HG03135 (cell line): ENCODE results near the gene CDCA4.

ENCODE experiments used
- ATAC-seq: cut with Tn5 transposase; IDR thresholded peaks from one replicate; pipeline ENCODE4 v1.9.1; 2021; ENCODE audit warnings: mild to moderate bottlenecking, moderate library complexity; ENCODE audit not compliant: unreplicated experiment

Gene CDCA4

DNA sequence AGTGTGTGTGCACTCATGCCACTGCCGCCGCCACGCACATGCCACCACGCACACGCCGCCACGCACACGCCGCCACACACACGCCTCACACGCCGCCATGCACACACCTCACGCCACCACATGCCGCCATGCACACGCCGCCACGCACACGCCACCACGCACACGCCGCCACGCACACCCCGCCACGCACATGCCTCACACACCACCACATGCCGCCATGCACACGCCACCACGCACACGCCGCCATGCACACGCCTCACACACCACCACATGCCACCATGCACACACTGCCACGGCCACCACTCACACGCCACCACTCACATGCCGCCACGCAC lies 29.0 kb downstream of the CDCA4 start:
- ATAC-seq, result no peak

DNA sequence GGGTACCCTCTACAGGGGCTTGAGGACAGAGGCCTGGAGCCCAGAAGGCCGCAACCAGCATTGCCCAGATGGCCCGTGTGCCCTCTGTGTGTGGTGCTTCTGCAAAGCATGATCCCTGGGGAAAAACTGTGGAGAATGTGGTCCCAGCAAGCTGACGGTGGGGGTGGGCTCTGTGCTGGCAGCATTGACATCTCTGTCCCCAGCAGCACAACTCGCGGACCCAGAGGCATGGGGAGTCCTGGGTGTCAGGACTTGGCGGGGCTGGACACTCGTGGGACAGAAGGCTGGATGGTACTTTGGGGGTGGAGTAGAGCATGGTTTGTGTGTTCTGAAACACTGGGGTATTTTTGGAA lies 31.0 kb downstream of the CDCA4 start:
- ATAC-seq, result no peak

DNA sequence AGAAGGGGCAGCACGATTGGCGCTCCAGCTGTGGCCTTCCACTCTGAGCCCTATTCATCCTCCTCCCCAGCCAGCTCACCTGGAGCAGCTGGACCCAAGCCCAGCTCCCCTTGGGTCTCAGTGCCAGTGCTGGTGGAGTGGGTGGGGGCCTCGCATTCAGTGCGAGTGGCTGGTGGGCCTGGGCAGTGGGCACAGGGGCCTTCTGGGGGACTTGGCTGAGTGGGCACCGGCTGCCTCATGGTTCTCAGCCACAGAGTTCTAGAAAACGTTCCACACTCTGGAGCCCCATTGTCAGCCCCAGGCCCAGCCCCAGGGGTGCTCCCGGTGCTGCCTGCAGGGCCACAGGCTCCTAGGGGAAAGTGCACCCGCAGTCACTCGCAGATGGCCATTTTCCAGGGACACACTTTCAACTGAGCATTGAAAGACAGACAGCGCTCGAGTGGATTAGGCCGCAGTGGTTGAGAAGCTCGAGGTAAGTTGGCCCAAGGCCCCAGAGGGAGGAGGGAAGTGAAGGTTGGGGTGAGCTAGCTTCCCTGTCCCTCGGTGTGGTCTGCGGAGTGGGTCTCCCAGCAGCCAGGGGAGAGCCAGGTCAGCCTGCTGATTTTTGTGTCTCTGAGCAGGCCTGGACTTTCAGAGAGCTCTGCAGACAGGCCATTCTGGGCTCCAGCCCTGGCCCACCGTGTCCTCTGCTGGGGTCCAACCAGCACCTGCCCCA lies 31.5 kb downstream of the CDCA4 start:
- ATAC-seq, result no peak

DNA sequence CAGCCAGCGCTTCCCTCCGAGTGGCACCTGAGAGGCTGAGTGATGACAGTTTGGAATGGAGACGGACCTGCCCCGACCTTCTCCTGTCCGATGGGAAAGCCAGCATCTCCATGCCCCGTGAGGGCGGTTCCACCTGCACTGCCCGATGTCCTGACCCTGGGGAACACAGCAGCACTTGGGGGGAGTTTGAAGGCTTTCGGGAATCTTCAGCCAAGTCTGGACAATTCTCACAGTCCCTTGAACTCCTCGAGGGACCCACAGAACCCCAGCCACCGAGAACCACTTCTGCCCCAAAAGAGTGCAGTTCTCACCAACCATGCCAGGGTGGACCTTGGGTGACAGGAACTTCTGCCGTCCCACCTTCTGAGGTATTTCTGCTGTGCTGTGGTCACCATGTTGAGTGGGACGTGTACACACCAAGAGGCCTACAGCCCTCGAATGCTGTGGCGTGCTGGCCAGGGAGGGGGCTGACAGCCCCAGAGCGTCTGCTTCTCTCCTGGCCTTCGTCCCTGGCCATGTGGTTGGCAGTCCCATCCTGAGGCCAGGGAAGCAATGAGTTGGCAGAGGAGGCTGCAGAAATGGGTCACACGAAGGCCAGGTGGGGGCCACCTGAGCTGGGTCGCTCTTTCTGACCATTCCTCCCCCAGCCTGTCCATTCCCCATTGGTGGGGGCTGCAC lies 34.3 kb downstream of the CDCA4 start:
- ATAC-seq, result no peak

DNA sequence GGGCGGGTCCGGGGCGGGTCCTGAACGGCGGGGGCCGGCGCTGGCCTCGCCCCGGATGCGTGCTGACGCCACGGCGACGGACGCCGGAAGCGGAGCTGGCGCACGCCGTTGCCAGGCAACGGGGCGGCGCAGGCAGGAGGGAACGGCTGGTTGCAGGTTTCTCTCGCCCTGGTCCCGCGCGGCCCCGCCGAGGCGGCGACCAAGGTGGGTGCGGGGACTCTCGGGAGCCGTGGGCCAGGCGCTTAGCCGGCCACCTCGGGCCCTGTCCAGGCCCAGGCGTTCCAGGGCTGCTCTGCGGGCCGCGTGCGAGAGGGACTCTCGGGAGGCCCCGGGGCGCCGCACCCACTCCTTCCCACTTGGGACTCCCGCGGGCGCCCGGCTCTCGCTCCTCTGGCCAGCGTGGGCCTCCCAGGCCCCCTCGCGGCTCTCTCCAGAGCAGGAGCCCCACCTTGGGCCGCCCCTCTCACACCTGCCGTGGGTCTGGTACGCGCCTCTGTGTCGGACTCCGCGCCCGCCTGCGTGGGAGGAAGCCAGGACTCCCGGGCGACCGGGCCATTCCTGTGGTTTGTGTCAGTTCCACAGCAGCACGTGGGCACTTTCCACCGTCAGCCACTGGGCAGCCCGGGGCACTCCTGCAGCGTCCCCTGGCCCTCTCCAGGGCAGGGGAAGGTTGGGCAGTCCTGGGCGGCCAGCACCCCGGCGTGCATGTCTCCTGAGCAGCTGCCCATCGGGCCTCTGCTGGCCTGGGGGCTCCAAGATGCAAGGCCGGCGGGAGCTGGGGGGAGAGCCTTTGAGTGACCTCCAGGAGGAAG lies 35.0 kb downstream of the CDCA4 start, which contains the start of gene CLBA1:
Gene CLBA1 (plus strand): TSS at position 114 of the 812 bp plus-strand sequence. CDS start 644 bp downstream, at position 758.
- ATAC-seq, result peak; percentile 88

DNA sequence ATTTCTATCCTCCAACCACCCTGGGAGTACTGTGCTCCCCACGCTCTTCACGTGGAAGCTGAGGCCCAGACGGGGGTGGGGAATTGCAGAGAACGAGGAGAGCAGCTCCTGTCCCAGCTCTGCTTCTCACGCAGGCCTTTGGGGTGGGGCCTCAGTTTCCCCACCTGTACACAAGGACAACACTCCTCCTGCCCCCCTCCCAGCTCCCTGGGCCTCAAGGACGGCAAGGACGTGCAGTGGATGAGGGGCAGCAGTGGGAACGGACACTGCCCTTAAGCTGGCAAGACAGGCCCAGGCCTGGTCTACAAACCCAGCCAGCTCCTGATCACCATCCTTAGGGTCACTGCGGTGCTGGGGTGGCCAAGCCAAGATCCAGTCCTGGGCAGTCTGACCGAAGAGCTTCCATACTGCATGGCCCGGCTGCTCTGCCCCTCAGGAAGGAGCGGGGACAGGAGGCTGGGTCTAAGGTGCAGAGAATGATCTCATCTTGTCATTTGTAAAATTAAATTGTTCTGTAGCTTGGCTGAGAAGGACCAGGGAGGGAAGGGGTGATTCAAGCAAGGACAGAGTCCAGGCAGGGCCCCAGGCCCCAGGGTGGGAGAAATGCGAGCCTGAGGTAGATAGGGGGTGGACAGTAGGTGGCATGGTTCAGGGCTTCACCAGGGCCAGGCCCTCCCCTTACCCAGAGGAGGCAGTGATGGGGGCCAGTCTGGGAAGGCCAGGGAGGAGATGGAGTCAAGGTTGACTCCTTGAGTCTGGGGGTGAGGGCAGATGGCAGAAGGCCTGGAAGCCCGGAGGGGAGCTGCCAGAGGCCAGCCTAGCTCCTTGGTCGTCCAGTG lies 36.6 kb downstream of the CDCA4 start:
- no peak for ATAC-seq

DNA sequence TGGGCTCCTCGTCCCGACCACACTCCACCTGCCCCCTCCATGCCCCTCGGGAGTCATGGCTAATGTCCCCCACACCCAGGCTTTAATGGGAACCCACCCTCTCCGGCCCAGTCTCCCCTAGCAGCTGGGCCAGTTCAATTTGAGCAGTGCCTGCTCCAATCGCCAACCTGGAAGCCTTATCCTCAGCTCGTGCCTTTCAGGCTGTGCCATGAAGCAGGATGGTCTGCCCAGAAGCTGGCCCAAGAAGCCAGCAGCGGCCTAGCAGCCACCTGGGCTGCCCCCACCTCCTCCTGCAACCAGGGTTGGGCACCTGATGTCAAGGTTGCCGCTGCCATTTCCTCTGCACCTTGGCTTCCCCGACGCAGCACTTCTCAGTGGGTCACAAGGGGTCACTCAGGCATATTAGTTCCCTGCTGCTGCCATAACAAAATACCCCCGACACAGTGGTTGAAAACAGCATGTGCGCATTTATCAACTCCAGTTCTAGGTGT lies 37.6 kb downstream of the CDCA4 start:
- ATAC-seq, result no peak

DNA sequence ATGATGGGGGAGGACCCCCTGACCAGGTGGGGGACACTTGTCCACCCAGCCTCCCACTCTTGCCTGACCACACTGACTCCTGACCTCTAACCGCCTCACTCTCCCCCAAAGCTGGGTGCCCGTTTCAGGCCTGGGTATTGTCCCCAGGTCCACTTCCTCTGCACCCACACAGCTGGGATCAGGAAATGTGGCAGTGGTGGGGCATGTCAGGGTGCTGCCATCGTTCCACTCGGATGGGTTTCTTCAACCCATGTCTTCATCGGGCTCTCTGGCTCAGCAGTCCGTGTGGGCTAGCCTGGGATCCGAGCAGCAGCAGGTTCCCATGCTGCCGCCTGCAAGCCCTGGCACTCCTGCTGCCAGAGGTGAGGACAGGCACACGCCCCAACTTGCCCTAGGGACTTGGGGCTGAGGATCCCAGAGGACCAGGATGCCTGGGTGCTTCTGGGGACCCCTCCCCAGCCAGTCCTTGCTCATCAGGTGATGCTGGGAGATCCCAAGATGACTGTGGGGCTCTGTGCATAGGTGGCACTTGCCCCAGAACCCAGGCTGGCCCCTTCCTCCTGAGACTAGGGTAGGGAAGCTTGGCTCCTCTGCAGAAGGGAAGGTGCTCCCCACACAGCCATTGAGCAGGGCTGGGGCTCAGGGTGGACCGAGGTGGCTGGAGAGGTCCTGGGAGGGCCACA lies 38.2 kb downstream of the CDCA4 start:
- ATAC-seq, result no peak

DNA sequence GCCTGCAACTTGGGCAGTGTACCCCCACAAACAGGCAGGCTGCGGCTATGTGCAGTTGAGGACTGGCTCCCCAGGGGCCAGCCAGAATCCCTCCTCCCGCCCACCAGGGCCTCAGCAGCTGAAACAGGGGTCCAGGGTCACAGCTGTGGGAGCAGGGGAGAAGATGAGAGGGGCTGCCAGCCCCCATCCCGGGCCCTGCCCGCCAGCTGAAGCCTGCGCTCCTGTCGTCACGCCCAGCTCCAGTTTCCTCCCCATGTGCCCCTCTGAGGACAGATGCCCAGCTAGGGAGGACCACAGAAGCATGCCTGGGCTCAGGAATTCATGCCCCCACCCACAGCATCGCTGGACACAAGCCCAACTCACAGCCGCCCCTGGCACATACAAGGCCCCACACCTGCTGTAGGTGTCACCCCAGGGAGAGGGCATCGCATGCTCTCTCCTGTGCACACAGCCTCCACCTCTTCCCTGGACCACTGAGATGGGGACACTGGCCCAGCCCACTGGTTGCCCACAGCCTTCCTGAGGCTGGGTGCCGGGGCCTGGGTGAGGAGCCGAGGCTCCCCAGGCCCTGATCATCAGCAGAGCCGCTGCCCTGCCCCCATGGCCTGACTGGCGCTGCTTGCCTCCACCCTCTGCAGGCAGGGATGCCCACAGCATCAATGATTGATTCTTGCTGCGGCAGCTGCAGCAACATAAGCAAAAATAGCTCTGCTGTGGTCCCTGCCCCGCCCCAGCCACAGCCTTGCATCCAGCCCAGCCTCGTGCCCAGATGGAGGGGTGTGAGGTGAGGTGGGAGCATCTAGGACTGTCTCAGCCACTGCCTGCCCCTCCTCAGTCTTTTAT lies 39.0 kb downstream of the CDCA4 start:
- ATAC-seq, result no peak

DNA sequence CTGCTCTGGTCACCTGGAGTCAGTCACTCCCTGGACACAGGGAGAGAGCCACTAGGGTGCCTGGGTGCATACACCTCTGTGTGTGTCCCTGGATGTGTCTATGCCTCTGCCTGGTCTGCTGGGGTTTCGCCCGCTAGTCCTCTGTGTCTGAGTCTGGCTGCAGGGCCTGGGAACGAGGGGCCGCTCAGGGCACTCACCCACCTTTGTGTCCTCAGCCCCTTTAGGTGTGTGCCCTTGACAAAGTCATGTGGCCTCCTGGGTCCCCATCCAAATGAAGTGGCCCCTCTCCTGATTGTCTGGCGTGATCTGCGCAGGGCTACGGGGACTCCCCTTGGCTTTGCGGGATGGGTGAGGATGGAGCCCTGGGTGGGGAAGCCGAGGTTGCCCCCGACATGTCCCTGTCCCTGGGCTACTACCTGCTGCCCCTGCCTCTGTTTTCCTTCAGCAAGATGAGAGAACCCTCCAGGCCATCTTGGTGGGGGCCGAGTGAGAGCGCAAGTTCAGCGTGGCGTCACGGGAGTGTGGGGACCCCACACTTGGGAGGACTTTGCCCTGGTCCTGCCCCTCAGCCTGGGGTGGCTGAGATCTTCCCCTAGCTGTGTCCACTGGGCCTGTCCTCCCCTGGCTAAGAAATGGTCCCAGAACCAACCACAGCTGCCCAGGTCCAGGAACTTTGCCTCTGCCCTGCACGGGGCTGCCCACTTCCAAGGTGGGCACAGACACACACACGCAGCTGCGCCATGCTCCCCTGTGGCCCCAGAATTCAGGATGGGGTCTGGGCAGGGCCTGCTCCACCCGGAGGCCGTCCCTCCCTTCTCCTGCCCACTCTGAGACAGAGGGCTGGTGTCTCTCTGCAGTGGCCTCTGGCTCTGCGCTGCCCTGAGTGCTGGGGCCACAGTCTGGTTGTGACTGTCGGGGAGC lies 40.0 kb downstream of the CDCA4 start:
- no peak for ATAC-seq

DNA sequence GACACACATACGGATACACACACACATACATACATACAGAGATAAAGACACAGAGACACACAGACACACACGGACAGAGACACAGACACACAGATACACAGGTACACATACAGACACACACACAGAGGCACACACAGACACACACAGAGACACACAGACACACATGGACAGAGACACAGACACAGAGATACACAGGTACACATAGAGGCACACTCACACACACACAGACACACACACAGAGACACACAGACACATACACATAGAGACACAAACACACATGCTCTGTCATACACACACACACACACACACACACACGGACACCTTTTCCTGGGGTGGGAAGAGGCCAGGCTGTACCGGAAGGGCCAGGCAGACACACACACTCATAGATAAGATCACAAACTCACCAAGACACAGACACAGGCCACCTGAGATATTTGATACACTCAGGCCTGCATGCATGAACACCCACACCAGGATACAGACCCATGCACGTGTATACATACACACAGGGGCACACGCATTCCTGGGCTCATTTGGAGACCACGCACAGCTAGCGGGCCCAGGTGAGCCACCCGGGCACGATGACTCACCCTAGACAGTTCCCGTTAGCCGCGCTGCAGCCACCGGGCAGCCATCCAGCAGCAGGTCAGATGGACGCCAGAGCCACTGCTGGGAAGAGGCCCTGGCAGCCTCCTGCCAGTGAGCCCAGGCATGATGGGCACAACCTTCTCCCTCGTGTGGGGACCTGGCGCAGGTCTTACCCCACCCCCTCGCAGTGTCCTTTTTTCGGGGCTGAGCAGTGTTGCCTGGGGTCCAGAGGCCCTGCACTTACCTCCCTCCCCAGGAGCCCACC lies 40.9 kb downstream of the CDCA4 start:
- ATAC-seq, result no peak

DNA sequence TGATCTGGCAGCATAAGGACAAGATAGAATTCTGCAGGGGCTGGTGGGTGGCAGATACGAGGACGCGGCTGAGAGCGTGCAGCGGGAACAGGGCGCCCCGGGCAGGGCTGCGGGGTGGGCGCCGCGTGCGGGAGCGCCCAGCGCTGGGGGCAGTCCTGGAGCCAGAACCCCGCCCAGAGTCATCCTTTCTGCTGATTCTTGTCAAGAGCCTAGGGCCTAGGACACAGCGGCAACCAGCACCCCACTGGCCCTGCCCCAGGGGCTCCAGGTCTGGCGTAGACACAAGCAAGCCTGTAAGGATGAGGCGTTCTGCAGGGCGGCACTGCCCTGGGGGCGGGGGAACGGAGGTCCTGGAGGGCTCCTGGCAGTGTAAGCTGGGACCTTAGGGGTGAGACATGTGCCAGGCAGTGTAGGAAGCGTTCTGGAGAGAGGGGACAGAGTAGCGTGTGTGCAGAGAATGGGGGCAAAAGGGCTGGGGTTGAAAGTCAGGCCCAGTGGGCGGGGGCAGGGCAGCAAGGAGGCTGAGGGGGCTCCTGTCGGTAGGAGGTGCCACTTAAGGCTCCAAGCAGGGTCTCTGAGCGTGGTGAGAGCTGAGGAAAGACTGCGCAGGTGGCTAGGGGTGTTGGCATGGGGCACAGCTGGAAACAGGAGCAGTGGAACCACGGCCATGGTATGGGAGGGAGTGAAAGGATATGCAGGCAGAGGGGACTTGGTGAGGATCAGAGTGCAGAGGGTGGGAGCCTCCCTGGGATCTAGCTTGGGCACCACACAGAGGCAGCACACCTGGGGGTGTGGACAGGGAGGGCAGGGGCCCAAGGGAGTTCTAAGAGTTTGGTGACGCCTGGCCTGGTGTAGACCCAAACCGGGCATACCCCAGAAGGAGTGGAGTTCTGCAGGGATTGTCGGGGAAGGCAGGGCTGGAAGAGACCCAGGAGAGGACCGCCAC lies 41.9 kb downstream of the CDCA4 start:
- no peak for ATAC-seq

DNA sequence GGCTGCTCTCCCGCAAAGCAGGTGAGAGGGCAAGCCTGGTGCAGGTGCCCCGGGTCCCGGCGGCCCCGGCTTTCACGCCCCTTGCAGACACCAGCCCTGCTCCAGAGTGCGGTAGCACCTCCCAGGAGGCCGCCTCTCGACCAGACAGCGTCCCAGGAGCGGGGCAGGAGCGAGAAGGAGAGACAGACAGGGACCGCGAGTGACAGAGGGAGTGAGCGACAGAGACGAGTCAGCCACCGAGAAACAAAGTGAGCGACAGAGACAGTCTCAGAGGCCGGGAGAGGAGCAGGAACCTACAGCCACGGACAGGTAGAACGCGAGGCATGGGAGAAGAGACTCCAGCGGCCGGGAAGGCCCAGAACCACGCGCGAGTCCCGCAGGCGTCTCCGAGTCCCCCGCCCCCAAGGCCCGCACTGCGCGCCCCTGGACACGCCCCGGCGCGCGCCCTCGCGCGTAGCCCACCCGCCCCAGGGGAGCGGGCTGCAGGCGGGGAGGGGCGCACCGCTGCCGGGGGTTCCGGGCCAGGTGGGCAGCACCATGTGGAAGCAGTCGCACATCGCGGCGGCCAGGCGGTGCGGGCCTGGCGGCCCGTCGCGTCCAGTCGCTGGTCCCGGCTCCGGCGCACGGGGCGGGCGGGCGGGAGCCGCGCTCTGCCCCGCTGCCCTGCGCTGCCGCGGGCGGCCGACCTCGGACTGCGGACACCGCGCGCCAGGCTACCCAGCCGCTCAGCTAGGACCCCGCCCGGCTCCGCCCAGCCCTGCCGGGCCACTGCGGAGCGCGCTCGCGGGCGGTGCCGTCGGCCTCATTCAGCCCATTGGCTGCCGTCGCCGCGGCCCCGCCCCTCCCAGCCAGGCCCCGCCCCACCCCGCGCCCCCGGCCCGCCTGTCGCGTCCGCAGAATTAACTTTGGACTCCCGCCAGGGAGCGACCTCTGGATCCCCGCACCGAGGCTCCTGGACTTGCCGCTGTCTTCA lies 42.9 kb downstream of the CDCA4 start, which contains the start of gene AHNAK2:
Gene AHNAK2 (minus strand): TSS at position 694 of the 973 bp plus-strand sequence. CDS start 137 bp downstream, at position 557.
- no peak for ATAC-seq

DNA sequence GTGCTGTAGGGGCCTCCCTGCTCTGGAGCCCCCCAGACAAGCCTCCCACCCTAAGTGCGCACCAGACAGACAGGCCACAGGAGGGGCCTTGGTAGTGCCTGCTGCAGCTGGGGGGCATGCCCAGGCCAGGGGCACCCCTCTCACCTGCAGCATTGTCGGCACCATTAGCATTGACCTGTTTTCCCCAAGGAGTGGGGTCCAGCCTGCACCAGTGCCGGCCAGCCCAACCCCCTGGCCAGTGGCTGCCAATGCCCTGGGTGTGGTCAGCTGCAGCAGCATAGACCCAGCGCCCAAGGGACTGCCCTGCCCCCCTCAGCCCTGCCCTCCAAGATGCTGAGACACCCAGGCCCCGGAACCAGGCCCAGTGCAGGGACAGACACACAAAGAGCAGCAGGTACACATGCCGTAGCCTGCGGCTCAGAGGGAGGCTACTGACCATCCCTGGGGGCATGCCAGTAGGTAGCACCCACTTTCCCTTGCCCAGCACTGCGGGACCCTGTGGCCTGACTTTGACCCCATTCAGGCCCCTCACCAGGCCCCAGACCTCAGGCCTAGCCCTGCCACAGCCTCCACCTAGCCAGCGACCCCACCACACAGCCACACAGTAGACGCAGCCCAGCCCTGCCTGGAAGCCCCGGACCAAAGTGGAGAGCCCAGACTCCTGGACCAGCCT lies 43.7 kb downstream of the CDCA4 start:
- ATAC-seq, result no peak
